Measurements from ENCODE around the gene C2CD3. TPM values are rescaled to one million over a fixed set of nuclear protein-coding genes. Genes with fewer than 3 reads are reported as not detected.

C2CD3 gene
- total RNA-seq, 2 donors from 2014 or later = 14.5 to 16.9 TPM

GRCh38 chr11:74033046-74033445, 137.8 kb downstream of the C2CD3 start:
- intact Hi-C loops (cut with DNase I) = no loop called here
- no peak for DNase-seq (ENCODE audit: low spot score)

- intact Hi-C loops (cut with DNase I) = no loop called here
- no peak for DNase-seq (ENCODE audit: low spot score)
Observed at GRCh38 chr11:74030723-74031676, 139.8 kb downstream of the C2CD3 start.

DNA sequence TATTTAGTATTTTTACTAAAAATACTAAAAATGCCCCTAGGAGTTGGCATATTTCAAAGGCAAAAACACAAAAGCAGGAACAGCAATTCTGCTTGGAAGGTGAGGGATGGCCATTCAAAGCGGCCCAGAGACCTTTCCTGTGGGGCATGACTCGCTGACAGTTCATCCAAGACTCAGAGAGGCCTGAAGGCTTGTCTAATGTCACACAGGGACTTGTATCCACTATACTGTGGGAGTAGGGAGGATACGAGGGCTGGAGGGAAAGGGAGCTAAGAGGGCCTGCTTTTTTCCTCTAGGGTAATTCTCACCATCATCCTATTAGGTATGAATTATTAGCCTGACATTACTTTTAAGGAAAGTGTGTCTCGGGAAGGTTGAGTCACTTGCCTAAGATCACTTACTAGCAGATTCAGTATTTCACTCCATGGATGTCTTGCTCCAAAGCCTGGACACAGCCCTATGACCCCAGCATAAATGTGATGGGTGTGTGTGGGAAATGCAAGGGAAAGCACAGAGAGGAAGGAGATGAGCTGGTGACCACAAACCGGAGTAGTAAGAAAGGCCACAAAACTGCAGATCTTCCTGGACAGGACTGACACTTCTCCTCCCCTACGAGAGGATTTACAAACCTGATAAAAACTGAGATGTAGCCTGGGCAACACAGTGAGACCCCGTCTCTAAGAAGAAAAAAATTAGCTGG, 145.2 kb downstream of the C2CD3 start:
- intact Hi-C loops (cut with DNase I) = no loop called here
- DNase-seq (ENCODE audit: low spot score) = no peak

DNA sequence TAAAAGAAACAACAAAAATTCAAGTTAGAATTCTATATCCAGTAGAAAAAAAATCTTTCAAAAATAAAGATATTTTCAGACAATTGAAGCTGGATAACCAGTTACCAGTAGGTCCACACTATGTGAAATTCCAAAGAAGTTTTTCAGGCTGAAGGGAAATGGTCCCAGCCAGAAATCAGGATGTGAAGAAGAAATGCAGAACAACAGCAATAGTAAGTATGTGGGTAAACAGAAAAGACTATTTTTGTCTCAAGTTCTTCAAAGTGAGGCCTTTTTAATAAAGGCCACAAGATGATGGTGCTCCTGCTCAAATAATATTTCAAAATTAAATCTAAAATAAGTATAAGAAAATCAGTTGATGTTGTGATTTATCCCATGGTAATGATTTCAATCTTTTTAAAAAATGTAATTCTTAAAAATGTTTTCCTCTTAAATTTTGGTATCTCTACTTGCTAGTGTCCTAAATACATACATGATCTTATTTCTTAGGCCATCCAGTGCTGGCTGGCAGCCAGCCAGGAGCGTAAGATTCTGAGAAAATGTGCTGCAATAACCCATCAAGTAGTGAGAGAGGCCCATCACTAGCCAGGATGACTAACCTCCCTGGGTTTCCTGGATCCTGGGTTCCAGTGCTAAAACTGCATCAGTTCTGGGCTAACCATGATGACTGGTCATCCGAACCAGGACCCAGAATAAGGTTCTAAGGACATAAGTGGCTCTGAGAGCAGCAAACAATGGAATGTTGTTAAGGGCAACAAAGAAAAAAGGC, 146.4 kb downstream of the C2CD3 start:
- intact Hi-C loops (cut with DNase I) = no loop called here
- peak; percentile 94 for DNase-seq (ENCODE audit: low spot score)

- intact Hi-C loops (cut with DNase I) = no loop called here
- no peak for DNase-seq (ENCODE audit: low spot score)
Observed at GRCh38 chr11:74023276-74023675, 147.5 kb downstream of the C2CD3 start.

GRCh38 chr11:74022546-74022945, 148.3 kb downstream of the C2CD3 start:
- DNase-seq (ENCODE audit: low spot score) = no peak
- intact Hi-C loops (cut with DNase I) = no loop called here

- intact Hi-C loops (cut with DNase I) = no loop called here
- no peak for DNase-seq (ENCODE audit: low spot score)
Observed at GRCh38 chr11:74021998-74022397, 148.8 kb downstream of the C2CD3 start.

- DNase-seq (ENCODE audit: low spot score) = no peak
- intact Hi-C loops (cut with DNase I) = no loop called here
Observed at GRCh38 chr11:74020539-74020938, 150.3 kb downstream of the C2CD3 start.

- intact Hi-C loops (cut with DNase I) = loop anchor here in 1 of 2 donors (5.0 kb wide), 1 partner anchor 38 kb away; the partner anchor contains the start of gene UCP2
Observed at GRCh38 chr11:74019860-74020259, 150.9 kb downstream of the C2CD3 start.

GRCh38 chr11:74019104-74019738, 151.6 kb downstream of the C2CD3 start:
- no peak for DNase-seq (ENCODE audit: low spot score)
- intact Hi-C loops (cut with DNase I) = loop anchor here in 1 of 2 donors (5.0 kb wide), 1 partner anchor 37 kb away; the partner anchor contains the start of gene UCP2

More at GRCh38 chr11:74019860-74020259, 150.9 kb downstream of the C2CD3 start:
- DNase-seq (ENCODE audit: low spot score) = no peak

DNA sequence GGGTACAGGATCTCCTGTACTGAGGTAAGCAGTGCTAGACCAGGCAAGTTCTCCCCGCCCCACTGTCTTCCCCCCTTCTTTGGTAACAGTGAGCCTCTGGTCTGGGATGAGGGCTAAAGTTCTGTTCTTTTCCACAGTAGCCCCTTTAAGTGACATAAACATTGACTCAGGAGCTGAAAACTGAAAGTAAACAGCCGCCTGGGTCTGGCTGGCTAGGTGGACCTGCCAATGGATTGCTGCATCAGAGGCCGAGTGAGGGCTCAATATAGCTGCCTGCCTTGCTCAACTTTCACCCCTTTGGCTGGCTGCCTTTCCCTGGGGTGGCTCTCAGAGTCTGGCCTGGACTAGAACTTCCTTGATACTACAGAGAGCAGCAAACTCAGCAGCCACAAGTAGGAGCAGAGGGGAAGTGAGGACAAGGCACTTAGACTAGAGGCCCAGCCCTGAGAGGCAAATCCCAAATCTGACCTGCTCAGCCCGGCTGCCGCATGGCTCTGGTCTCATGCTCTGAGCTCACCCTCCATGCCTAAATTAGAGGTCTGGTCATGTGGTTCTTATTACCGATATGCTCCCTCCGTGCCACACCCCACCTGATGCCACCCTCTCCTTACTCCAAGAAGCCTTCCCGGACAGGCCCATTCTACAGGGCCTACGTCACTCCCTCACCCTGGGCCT, 152.3 kb downstream of the C2CD3 start:
- peak; percentile 97 for DNase-seq (ENCODE audit: low spot score)
- intact Hi-C loops (cut with DNase I) = loop anchor here in 1 of 2 donors (5.0 kb wide), 1 partner anchor 36 kb away; the partner anchor contains the start of gene UCP2

GRCh38 chr11:74017631-74018030, 153.2 kb downstream of the C2CD3 start:
- DNase-seq (ENCODE audit: low spot score) = no peak
- intact Hi-C loops (cut with DNase I) = loop anchor here in 1 of 2 donors (5.0 kb wide), 1 partner anchor 35 kb away; the partner anchor contains the start of gene UCP2

- intact Hi-C loops (cut with DNase I) = loop anchor here in 1 of 2 donors (5.0 kb wide), 1 partner anchor 34 kb away; the partner anchor contains the start of gene UCP2
- no peak for DNase-seq (ENCODE audit: low spot score)
Observed at GRCh38 chr11:74015919-74016684, 154.7 kb downstream of the C2CD3 start.

- intact Hi-C loops (cut with DNase I) = loop anchor here in 1 of 2 donors (5.0 kb wide), 1 partner anchor 33 kb away; the partner anchor contains the start of gene UCP2
- DNase-seq (ENCODE audit: low spot score) = peak; percentile 57
Observed at GRCh38 chr11:74014880-74015279, 155.9 kb downstream of the C2CD3 start.

- intact Hi-C loops (cut with DNase I) = no loop called here
- peak; percentile 30 for DNase-seq (ENCODE audit: low spot score)
Observed at GRCh38 chr11:74013141-74013540, 157.7 kb downstream of the C2CD3 start.

DNA sequence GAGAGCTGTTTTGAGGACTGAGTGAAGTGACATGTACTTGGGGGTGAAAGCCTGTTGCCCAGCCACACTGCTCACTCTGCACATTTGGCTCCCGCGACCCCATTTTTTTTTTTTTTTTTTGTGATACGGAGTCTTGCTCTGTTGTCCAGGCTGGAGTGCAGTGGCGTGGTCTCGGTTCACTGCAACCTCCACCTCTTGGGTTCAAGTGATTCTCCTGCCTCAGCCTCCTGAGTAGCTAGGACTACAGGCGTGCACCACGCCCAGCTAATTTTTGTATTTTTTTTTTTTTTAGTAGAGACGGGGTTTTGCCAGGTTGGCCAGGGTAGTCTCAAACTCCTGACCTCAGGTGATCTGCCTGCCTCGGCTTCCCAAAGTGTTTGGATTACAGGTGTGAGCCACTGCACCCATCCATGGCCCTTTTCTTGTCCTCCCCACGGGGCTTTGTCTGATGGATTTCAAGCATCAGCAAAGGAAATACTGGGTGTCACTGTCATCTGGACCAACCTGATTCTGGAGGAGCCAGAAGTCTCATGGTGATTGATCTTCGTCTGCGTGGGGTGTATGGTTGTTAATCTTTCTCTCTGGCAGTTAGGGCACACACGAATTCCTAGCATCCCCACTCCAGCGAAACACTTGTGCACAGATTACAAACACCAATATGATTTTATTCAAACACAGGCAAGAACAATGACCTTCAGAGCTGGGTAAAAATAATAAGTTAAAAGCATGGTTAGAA, 158.6 kb downstream of the C2CD3 start:
- peak; percentile 24 for DNase-seq (ENCODE audit: low spot score)

More for the DNA sequence above, 158.6 kb downstream of the C2CD3 start:
- intact Hi-C loops (cut with DNase I) = no loop called here
